ENCODE results near the gene ASTN1. TPM values are rescaled to one million over a fixed set of nuclear protein-coding genes. Genes with fewer than 3 reads are reported as not detected.
A peak's percentile ranks its signal among the peaks of the same experiment; 100 is the strongest.

ASTN1 gene
- total RNA-seq, 1 donor: not detected

DNA sequence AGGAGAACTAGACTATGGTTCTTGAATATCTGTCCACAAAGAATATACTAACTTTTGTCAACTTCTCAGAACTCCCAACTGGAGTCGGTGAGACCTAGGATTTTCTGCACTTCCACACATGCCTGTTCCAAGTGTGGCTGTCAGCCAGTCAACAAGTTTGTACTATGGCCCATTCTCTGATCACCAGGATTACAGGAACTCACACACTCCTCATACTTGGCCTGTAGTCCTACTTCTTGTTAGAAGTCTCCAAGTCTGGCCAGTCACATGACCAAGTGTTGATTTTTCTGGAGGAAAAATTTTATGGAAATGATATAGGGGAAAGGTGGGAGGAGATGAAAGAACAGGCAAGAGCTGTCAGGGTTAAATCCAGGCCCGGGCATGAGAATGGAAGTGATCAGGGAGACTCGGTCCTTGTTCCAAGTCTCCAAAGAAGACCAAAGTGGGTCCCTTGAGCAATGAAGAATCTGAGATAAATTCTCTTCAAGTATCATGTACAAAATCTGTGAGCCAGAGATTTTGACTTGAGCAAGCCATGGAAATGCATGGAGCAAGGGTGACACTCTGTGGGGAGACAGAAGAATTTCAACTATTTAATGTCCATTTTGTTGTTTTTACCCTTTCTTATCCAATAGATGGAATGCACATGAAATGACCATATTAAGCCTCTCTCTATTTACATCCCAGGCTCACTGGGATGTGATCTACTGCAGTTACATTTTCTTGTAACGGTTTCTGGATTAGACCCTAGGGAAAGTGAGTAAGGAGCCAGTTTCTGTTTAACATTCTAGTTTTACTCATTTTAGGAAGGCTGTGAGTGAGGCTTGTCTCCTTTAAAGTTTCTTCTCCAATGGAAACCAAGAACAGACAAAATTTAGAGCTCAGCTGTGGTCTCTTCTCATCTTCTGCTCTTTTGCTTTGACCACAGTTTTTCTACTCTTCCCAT, 320.9 kb downstream of the ASTN1 start:
- Histone ChIP-seq H3K4me3 (ENCODE audit: insufficient read depth, low read length) (no peak overlapping the region), H3K36me3 (ENCODE audit: insufficient read depth, low read length) (no peaks in the 10 kb centered on the region), H3K27ac (ENCODE audit: low read depth, low read length) (no peak overlapping the region), H4K20me1 (ENCODE audit: insufficient read depth, low read length) (no peaks in the 10 kb centered on the region), H2AFZ (ENCODE audit: low read length) (no peak overlapping the region), H3K9me3 (ENCODE audit: low read depth, low read length) (no peaks in the 10 kb centered on the region), H3K27me3 (ENCODE audit: insufficient read depth, low read length) (no peaks in the 10 kb centered on the region), H3K4me2 (ENCODE audit: insufficient read depth, low read length) (no peak overlapping the region), H3K4me1 (ENCODE audit: insufficient read depth, low read length) (no peaks in the 10 kb centered on the region), H3K79me2 (ENCODE audit: insufficient read depth, low read length) (no peaks in the 10 kb centered on the region)
- DNase-seq (ENCODE audit: insufficient read length, low spot score, missing footprints): no peak
- TF ChIP-seq, protein P1, sequence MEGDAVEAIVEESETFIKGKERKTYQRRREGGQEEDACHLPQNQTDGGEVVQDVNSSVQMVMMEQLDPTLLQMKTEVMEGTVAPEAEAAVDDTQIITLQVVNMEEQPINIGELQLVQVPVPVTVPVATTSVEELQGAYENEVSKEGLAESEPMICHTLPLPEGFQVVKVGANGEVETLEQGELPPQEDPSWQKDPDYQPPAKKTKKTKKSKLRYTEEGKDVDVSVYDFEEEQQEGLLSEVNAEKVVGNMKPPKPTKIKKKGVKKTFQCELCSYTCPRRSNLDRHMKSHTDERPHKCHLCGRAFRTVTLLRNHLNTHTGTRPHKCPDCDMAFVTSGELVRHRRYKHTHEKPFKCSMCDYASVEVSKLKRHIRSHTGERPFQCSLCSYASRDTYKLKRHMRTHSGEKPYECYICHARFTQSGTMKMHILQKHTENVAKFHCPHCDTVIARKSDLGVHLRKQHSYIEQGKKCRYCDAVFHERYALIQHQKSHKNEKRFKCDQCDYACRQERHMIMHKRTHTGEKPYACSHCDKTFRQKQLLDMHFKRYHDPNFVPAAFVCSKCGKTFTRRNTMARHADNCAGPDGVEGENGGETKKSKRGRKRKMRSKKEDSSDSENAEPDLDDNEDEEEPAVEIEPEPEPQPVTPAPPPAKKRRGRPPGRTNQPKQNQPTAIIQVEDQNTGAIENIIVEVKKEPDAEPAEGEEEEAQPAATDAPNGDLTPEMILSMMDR (IDR thresholded peaks at IDR 0.05; ENCODE audit: extremely low read depth, low read depth, low read length): peak; percentile 57

DNA sequence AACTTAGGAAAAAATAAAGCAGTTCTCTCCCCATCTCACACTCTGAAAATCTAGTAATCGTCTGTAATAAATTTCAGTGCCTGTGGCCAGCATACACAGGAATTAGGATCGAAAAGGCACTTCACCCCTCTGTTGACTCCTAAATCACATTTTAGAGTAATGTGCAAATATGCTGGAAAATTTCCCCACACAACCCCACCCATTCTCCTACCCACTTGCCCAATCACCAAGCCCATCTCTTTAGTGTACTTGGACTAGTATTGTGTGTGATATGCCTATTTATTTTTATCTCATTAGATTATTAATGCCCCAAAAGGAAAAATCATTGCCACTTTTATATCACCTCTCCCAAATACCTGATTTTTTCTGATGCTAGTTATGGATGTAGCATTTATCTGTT, 323.3 kb downstream of the ASTN1 start:
- Histone ChIP-seq H4K20me1 (ENCODE audit: insufficient read depth, low read length) (no peaks in the 10 kb centered on the region), H3K36me3 (ENCODE audit: insufficient read depth, low read length) (no peaks in the 10 kb centered on the region), H2AFZ (ENCODE audit: low read length) (no peak overlapping the region), H3K4me3 (ENCODE audit: insufficient read depth, low read length) (no peak overlapping the region), H3K4me1 (ENCODE audit: insufficient read depth, low read length) (no peaks in the 10 kb centered on the region), H3K27ac (ENCODE audit: low read depth, low read length) (no peak overlapping the region), H3K9me3 (ENCODE audit: low read depth, low read length) (no peaks in the 10 kb centered on the region), H3K27me3 (ENCODE audit: insufficient read depth, low read length) (no peaks in the 10 kb centered on the region), H3K79me2 (ENCODE audit: insufficient read depth, low read length) (no peaks in the 10 kb centered on the region), H3K4me2 (ENCODE audit: insufficient read depth, low read length) (no peak overlapping the region)
- no peak for DNase-seq (ENCODE audit: insufficient read length, low spot score, missing footprints)
- TF ChIP-seq, protein P1 (IDR thresholded peaks at IDR 0.05; ENCODE audit: extremely low read depth, low read depth, low read length): no peak

DNA sequence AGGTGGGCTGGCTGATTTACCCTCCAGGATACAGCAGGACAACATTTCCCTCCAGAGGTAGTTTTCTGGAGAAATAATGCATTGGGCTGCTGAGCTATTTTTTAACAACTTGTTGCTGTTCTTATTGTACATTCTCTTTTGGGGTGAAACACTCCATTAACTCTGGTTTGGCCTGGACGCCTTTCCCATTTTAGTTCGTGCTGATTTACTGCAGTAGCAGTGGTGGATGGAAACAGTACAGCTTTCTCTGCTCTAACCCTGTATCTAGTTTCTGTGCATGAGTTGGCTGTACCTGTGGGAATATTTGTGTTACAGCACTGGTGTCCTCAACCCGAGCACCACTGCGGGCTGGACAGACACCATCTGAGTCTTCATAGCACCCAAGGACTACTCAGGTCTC, 325.3 kb downstream of the ASTN1 start:
- H3K27ac ChIP-seq (ENCODE audit: low read depth, low read length): no peak overlapping the region
- H3K9me3 ChIP-seq (ENCODE audit: low read depth, low read length): no peaks in the 10 kb centered on the region
- H3K4me2 ChIP-seq (ENCODE audit: insufficient read depth, low read length): no peak overlapping the region
- no peaks in the 10 kb centered on the region for H3K4me1 ChIP-seq (ENCODE audit: insufficient read depth, low read length)
- no peaks in the 10 kb centered on the region for H3K36me3 ChIP-seq (ENCODE audit: insufficient read depth, low read length)
- H2AFZ ChIP-seq (ENCODE audit: low read length): no peak overlapping the region
- TF ChIP-seq, protein P1 (IDR thresholded peaks at IDR 0.05; ENCODE audit: extremely low read depth, low read depth, low read length): no peak
- DNase-seq (ENCODE audit: insufficient read length, low spot score, missing footprints): no peak
- H3K27me3 ChIP-seq (ENCODE audit: insufficient read depth, low read length): no peaks in the 10 kb centered on the region
- H4K20me1 ChIP-seq (ENCODE audit: insufficient read depth, low read length): no peaks in the 10 kb centered on the region
- no peaks in the 10 kb centered on the region for H3K79me2 ChIP-seq (ENCODE audit: insufficient read depth, low read length)
- no peak overlapping the region for H3K4me3 ChIP-seq (ENCODE audit: insufficient read depth, low read length)

DNA sequence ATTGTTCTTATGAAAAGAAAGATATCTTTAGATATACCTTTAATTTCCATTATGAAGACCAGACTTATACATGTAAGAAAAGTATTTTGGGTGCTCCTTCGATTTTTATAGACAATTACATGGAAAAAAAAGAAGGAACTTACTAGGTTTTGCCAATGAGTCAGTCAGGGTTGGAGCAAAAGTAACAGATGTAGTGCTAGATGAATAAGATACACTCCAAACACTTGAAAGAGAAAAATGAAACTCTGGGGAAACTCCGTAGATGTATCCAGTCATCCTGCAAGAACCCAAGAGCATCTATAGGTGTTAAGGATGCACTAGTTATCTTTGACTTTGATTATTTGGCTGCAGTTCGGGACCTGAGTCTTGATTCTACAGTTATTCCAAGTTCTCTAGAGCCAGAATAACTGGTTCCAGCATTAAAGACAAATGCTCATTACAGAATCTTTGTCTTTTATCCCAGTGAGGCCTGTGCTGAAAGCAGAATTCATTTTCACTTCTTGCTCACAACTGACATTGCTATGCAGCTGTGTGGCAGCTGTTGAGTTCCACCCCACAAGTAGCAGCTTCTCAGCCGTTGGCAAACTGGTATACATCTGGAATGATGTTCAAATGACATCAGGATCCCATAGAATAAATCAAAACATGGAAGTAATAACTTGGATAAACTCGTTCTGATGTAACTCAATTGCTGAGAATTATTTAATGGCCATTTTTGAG, 326.1 kb downstream of the ASTN1 start:
- no peak overlapping the region for H3K27ac ChIP-seq (ENCODE audit: low read depth, low read length)
- no peak for DNase-seq (ENCODE audit: insufficient read length, low spot score, missing footprints)
- TF ChIP-seq, protein P1 (IDR thresholded peaks at IDR 0.05; ENCODE audit: extremely low read depth, low read depth, low read length): no peak
- H3K9me3 ChIP-seq (ENCODE audit: low read depth, low read length): no peaks in the 10 kb centered on the region
- no peak overlapping the region for H2AFZ ChIP-seq (ENCODE audit: low read length)
- H3K79me2 ChIP-seq (ENCODE audit: insufficient read depth, low read length): no peaks in the 10 kb centered on the region
- no peak overlapping the region for H3K4me3 ChIP-seq (ENCODE audit: insufficient read depth, low read length)
- no peaks in the 10 kb centered on the region for H3K36me3 ChIP-seq (ENCODE audit: insufficient read depth, low read length)
- H3K4me2 ChIP-seq (ENCODE audit: insufficient read depth, low read length): no peak overlapping the region
- no peaks in the 10 kb centered on the region for H3K27me3 ChIP-seq (ENCODE audit: insufficient read depth, low read length)
- H3K4me1 ChIP-seq (ENCODE audit: insufficient read depth, low read length): no peaks in the 10 kb centered on the region
- no peaks in the 10 kb centered on the region for H4K20me1 ChIP-seq (ENCODE audit: insufficient read depth, low read length)

All from osteoblast (primary cell).